Stimulated activated CD4-positive, alpha-beta T cell treated with anti-CD3 and anti-CD28 coated beads, TNF-alpha, amount 100 ng/mL, for 24 hours (primary cell): ENCODE data around the gene C16orf54.
A peak's percentile ranks its signal among the peaks of the same experiment; 100 is the strongest.
"Not testable (repeated sequence)": the region's sequence is repeated elsewhere in the genome, so short reads cannot be mapped to it uniquely, and the experiment has no call there.

ENCODE experiments used
- DNase-seq, 3 experiments: peaks; one replicate each; pipeline ENCODE4 v3.0.0-alpha.2; 2020; ENCODE audit warnings: low read depth in 3 of 3

C16orf54 gene

DNA sequence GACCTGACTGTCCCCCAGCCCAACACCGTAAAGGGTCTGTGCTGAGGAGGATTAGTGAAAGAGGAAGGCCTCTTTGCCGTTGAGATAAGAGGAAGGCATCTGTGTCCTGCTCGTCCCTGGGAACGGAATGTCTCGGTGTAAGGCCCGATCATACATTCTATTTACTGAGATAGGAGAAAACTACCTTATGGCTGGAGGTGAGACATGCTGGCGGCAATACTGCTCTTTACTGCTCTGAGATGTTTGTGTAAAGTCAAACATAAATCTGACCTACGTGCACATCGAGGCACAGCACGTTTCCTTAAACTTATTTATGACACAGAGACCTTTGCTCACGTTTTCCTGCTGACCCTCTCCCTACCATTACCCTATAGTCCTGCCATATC, 5.2 kb downstream of the C16orf54 start:
- DNase-seq = not testable (repeated sequence)

DNA sequence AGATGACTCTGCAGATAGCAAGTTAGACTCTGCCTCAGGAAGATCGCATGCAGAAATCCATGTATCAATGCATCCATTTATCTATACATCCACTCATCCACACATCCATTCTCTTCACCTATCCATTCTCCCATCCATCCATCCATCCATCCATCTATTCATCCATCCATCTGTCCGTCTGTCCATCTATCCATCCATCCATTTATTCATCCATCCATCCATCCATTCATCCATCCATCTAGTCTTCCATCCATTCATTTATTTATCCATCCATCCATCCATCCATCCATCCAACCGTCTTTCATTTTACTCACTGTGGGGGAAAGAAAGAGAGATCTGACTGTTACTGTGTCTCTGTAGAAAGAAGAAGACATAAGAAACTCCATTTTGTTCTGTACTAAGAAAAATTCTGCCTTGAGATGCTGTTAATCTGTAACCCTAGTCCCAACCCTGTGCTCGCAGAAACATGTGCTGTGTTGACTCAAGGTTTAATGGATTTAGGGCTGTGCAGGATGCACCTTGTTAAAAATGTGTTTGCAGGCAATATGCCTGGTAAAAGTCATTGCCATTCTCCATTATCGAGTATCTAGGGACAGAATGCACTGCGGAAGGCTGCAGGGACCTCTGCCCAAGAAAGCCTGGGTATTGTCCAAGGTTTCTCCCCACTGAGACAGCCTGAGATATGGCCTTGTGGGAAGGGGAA, 5.7 kb downstream of the C16orf54 start:
- not testable (repeated sequence) for DNase-seq

DNA sequence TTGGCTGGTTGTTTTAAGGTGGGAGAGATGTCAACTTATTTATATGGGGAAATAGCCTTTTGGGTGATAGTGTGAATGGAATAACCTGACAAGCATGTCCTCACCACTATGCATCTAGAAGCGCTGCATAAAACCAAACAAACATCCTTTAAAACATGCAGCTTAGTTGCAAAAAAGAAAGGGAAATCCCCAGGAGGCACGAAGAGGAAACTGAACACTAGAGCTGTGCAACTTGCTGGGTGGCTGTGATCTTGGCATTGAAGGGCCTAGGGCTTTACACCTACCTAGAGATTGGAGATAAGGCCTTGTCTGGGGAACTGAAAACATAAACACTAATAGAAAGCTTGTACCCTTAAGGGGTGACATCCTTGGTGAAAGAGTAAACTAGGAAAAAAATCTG, 7.3 kb downstream of the C16orf54 start:
- DNase-seq = no peak

DNA sequence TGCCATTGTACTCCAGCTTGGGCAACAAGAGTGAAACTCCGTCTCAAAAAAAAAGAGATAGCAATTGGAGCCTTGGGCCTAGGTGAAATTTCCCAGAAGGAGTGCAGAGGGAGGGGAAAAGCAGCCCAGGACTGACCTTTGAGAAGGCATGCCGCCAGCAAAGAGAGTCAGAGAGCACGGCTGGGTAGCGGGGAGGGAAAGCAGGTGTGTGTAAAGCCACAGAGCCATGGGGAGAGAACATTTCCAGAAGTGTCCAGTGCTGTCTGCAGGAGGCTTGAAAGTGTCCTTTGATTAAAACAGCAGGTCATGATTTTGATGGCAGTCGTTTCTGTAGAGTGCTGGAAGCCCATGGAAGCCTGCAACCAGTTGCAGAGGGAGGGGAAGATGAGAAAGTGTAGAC, 8.1 kb downstream of the C16orf54 start:
- no peak for DNase-seq

DNA sequence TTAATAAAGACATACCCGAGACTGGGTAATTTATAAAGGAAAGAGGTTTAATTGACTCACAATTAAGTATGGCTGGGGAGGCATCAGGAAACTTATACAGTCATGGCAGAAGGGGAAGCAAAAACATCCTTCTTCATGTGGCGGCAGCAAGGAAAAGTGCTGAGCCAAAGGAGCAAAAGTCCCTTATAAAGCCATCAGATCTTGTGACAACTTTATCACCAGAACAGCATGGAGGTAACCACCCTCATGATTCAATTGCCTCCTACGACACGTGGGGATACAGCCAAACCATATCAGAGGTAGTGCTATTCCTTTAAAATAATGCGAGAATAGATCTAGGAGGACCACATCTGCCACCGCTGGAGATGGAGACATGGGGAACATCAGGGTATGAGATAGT, 9.0 kb downstream of the C16orf54 start:
- DNase-seq = no peak

DNA sequence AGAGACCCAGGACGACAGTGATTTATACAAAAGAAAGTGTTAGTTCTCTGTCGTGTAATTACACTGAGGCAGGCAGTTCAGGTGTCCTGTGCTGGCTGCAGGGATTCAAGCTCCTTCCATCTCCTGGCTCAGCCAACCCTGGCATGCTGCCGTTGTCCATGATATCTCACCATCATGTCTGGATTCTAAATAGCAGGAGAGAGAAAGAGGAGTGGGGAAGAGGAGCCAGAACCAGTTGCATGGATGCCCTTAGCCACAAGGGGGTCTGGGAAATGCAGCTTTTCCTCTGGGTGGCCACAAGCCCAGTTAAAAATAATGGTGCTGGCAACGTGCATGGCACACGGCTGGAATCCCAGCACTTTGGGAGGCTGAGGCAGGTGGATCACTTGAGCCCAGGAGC, 9.7 kb downstream of the C16orf54 start:
- no peak for DNase-seq

DNA sequence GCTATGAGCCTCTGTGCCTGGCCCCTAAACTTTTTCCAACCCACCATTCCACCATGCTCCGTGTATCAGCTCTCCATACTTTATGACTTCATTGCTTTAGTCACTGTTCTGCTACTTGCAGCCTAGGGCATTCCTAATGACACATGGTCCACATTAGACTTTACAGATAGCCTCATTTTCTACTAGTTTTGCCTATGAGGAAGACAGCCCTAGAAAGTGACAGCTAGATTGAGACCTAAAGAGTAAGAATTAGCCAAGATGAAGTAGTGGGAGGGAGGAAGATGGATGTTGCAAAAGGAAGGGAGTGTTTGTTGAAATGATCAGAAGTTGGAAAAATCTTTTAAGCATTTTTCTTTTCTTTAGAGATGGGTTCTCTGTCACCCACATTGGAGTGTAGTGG, 11.0 kb downstream of the C16orf54 start:
- DNase-seq = no peak

DNA sequence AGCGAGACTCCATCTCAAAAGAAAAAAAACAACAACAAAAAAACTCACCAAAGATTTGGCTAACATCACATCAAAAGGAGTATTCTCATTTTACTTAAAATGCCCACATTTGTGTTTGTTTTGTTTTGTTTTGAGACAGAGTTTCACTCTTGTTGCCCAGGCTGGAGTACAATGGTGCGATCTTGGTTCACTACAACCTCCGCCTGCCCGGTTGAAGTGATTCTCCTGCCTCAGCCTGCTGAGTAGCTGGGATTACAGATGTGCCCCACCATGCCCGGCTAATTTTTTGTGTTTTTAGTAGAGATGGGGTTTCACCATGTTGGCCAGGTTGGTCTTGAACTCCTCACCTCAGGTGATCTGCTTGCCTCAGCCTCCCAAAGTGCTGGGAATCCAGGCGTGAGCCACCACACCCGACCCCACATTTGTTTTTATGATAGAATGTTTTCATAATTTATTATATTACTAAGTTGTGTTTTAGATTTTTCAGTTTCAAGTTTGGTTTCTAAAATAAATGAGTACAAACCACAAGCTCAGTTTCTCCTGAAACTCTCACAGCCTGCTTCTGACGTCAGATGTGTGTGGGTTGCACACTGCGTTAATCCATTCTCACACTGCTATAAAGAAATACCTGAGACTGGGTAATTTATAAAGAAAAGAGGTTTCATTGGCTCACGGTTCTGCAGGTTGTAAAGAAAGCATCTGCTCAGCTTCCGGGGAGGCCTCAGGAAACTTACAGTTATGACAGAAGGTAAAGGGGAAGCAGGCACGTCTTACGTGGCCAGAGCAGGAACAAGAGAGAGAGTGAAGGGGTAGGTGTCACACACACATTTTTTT, 13.8 kb downstream of the C16orf54 start:
- DNase-seq = peak; percentile 67 to 85 (median 81)

DNA sequence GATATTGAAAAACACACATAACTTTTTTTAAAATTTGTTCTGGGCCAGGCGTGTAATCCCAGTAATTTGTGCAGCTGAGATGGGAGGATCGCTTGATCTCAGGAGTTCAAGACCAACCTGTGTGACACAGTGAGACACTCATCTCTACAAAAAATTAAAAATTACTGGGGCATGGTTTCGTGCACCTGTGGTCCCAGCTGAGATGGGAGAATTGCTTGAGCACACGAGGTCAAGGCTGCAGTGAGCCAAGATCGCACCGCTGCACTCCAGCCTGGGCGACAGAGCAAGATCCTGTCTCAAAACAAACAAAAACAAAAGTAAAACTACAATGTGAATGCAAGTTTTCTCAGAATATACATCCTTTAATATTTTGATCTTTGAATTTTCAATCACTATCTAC, 15.1 kb downstream of the C16orf54 start:
- DNase-seq = no peak

DNA sequence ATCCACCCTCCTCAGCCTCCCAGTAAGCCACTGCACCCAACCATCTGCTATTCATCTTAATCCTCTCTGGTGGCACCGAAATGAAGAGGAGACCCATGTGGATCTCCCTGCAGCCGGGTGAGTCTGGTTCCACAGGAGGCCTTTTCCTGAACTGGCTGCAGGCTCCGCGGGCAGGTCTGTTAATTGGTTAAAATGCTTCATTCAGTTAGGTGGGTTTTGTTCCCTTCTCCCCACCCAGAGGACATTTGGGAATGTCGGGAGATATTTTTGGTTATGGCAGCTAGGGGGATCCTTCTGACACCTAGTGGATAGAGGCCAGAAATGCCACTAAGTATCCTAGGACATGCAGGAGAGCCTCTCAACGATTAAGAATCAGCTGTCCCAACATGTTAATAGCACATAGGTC, 16.7 kb downstream of the C16orf54 start:
- DNase-seq = no peak

DNA sequence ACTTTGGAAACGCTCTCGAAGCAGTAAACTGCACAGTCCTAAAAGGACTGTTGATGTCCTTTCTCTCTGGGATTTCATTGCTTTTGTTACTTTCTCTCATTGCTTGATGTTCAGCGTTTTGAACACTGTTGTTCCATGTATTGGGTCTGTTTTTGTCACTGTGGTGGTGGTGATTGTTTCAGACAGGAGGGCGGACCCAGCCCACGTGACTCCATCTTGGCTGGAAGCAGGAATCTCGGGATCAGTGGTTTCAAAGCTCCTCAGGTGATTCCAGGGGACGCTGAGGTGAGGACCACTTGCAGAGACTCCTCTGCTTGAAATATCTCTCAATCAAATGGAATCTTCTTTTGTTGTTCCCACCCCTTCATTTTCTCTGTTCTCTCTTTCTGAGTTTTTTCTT, 18.3 kb downstream of the C16orf54 start:
- DNase-seq = no peak

DNA sequence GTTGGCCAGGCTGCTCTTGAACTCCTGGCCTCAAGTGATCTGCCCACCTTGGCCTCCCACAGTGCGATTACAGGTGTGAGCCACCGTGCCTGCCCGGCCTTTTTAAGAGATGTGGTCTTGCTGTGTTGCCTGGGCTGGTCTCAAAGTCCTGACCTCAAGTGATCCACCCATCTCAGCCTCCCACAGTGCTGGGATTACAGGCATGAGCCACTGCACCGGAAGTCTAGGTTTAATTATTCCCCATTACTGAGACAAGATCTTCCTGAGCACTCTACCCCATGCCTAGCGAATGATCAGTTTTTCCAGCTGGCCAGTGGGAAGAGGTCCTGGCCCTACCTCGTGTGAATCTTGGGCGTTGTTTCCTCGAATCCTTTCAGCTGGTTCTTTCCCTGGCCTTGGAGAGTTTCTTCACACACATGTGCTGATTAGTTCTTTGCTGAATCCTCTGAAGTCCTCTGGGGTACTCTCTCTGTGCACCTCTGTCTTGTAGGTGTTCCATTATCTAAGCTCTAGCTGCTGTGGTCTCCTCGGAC, 18.9 kb downstream of the C16orf54 start:
- DNase-seq = no peak

DNA sequence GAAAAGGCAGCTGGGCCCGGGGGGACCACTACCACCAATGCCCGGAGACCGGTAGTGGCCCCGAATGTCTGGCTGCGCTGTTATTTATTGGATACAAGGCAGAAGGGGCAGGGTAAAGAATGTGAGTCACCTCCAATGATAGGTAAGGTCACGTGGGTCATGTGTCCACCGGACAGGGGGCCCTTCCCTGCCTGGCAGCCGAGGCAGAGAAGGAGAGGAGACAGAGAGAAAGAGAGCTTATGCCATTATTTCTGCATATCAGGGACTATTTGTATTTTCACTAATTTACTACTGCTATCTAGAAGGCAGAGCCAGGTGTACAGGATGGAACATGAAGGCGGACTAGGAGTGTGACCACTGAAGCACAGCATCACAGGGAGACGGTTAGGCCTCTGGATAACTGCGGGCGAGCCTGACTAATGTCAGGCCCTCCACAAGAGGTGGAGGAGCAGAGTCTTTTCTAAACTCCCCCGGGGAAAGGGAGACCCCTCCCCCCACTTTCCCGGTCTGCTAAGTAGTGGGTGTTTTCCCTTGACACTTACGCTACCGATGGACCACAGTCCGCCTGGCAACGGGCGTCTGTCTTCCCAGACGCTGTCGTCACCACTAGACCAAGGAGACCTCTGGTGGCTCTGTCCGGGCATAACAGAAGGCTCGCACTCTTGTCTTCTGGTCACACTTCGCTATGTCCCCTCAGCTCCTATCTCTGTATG, 24.5 kb downstream of the C16orf54 start:
- DNase-seq = not testable (repeated sequence)

DNA sequence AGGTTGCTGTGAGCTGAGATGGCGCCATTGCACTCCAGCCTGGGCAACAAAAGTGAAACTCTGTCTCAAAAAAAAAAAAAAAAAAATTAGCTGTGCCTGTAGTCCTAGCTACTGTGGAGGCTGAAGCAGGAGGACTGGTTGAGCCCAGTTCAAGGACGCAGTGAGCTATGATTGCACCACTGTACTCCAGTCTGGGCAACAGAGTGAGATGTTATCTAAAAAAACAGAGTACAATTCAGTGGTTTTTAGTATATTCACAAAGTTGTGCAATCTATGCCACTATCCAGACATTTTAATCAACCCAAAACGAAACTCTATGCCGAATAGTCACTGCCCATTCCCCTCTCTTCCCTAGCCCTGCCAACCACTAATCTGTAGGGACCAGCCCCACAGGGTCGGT, 25.1 kb downstream of the C16orf54 start:
- DNase-seq = no peak

DNA sequence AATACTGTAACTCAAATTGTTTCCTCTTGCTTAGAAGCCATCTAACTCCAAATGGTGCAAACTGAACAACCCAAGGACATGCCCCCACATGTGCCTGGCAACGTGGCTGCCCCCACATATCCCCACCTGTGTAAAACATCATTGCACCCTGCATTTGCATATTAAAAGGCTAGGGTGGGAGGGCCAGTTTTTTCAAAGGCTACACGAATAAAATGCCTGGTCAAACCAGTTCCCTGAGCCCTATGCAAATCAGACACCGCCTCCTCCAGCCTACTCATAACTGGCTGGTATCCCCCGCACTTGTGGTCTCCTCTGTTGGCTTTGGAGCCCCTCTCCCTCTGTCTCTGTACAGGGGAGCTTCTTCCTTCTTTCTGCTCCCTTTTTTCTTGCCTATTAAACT, 26.7 kb downstream of the C16orf54 start:
- no peak for DNase-seq

DNA sequence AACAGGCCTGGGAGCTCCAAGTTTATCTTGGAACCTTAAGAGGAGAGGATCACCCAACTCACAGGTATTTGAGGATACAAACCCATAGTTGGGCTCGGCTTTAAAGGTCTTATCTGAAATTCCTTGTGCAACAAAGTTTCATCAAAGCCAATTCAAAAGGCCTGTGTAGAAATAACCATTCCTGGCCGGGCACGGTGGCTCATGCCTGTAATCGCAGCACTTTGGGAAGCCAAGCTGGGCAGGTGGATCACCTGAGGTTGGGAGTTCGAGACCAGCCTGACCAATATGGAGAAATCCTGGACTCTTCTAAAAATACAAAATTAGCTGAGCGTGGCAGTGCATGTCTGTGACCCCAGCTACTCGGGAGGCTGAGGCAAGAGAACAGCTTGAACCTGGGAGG, 28.7 kb downstream of the C16orf54 start:
- no peak for DNase-seq

DNA sequence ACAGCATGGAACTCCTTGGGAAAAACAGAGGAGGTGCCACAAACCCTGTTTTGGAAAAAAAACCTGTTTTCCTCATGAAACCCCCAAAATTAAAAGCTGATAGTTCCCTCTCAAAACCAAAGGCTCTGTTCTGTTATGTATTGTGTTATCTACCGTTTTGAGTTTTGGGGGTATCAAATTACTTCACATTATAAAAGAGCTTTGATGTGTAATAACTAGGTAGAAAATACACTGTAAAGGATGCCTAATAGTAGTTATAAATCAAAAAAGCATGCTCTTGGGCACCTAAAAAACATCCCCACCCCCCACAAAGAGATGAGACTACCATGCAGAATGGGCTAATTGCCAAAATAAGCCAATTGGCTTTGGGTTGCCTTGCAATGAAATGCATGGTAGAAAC, 30.8 kb downstream of the C16orf54 start:
- no peak for DNase-seq

DNA sequence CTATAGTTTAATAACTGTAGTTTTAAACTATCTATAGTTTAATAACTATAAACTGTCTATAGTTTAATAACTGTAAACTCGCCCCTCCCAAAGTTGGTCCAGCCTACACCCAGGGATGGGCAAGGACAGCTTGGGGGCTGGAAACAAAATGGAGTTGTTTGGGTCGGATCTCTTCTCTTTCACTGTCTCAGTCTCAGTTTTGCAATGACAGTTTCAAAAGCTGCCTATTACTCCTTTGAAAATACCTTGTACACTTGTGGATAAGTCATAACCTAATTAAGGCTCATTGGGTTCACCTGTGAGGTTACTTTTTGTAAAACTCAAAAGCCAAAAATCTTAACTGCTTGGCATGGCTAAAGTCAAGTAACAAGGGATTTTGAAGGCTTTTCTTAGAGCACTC, 31.4 kb downstream of the C16orf54 start:
- no peak for DNase-seq

DNA sequence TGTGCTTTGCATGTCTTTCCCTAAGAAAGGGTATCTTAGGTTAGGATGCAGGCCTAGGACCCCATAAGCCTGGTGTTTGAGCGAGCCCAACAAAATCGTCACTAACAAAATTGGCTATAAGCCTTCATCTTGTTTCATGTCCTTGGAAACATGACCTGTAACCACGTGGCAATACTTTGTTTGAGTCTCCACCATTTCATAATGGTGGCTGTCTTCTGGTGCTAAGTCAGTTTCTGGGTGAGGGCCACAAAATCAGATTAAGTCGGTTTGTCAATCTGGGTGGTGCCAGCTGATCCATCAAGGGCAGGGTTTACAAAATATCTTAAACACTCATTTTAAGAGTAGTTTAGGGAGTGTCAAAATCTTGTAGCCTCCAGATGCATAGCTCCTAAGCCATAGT, 33.0 kb downstream of the C16orf54 start:
- DNase-seq = no peak

DNA sequence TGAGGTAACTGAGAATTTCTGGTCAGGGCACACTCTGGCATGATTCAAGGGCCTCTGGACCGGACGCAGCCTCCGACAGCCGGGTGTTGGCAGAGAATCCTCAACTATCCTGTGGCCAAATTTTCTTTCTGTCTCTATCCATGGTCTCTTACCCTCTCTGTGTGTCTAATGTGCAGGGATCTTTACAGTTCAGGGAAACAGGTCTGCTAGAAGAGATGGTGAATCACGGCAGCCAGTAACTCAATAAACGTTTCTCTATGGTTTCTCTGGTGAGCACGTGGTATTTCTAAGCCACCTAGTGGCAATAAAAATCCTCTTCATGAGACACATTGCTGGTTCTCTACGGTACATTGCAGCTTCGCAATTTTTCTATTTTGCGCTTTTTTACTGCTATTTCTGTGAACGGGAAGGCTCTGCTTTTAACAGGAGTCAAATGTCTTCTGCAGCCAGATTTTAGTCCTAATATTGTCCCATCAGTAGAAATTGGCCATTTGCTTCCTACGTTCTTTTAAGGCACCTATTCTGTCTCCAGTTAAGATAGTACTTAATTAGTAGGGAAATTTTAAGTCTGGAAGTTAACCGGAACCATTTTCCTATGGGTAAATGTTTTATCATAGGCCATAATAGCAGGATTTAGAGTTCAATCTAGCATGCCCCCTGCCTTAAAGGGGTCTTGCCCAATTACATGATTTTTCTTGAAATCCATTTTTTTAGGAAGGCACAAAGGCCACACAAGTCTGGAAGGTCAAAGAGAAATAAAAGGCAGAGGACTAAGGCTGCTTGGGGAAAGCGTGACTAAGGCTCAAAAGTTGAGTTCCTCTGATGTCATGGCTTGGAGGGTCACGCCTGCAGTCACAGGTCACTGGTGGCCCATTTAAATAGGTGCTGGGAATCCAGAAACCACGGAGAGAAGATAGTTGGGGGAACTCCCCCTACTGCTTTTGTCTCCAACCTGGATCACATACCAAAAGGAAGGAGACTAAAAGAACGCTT, 35.3 kb downstream of the C16orf54 start:
- DNase-seq = peak in 1 of 3 experiments; percentile 26

DNA sequence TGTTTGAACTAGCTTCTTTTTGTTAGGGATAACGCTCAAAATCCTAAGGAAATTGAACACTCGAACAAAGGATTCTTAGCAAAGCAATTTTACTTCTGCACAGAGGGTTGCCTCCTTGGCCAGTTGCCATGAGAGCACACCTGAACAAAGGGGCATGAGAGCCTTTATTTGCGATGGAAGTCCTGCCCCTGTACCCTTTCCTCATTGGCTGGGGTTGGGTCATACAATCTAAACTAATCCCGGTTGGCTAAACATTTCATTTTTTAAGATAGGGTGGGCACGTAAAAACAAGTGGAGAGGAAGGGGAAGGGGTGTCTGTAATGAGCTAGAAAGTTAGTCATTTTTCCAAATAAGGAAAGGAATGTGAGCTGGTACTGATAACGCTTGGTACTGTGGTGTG, 36.1 kb downstream of the C16orf54 start:
- DNase-seq = not testable (repeated sequence)
